GM21381 (cell line): ENCODE measurements around the gene DPPA5.
"Not testable (repeated sequence)": the region's sequence is repeated elsewhere in the genome, so short reads cannot be mapped to it uniquely, and the experiment has no call there.

Source experiments
- ATAC-seq: cut with Tn5 transposase; IDR thresholded peaks from one replicate; pipeline ENCODE4 v1.9.1; 2021; ENCODE audit warnings: mild to moderate bottlenecking, moderate library complexity; ENCODE audit not compliant: unreplicated experiment

Gene DPPA5

GRCh38 chr6:73303773-73304172, 50.3 kb downstream of the DPPA5 start:
- not testable (repeated sequence) for ATAC-seq
